Measurements from ENCODE around the gene BSG. TPM values are rescaled to one million over a fixed set of nuclear protein-coding genes. Genes with fewer than 3 reads are reported as not detected.

Gene BSG
- total and polyA plus RNA-seq, 9 of the 15 experiments (the other 6 are each of a cell fraction or from before 2014, with no cell fraction given) = 4.6 to 495 (median 187) TPM

- no peak for TF ChIP-seq ZNF830 (CRISPR knock-in tag; IDR thresholded peaks at IDR 0.05)
- no peak for TF ChIP-seq ZKSCAN1 (IDR thresholded peaks at IDR 0.05; ENCODE audit: low read depth, low read length)
- no peak for TF ChIP-seq PKNOX1 (IDR thresholded peaks at IDR 0.05)
- no peak for TF ChIP-seq ATF1 (CRISPR knock-in tag; IDR thresholded peaks at IDR 0.05)
- TF ChIP-seq ATF1 (tag; IDR thresholded peaks at IDR 0.05) = 0 out of 2 replicates have a peak, but pooled peaks have one; percentile 21
- 0 out of 2 replicates have a peak, but pooled peaks have one; percentile 39 for TF ChIP-seq POLR2G (IDR thresholded peaks at IDR 0.05; ENCODE audit: low read depth, low read length)
- TF ChIP-seq ZFP36 (IDR thresholded peaks at IDR 0.05; ENCODE audit: low read depth, low read length, partially characterized antibody) = no peak
- TF ChIP-seq TAF7 (tag; IDR thresholded peaks at IDR 0.05) = no peak
- no peak for TF ChIP-seq MEF2A (IDR thresholded peaks at IDR 0.05; ENCODE audit: control insufficient read depth, low read depth, low read length)
- no peak for TF ChIP-seq BRF2 (IDR thresholded peaks at IDR 0.05; ENCODE audit: borderline replicate concordance, insufficient read depth, insufficient read length)
- TF ChIP-seq XRCC3 (IDR thresholded peaks at IDR 0.05) = no peak
- no peak for TF ChIP-seq FOXA3 (CRISPR knock-in tag; conservative IDR thresholded peaks at IDR 0.05 in 1 of 2, IDR thresholded peaks at IDR 0.05 in 1 of 2)
- TF ChIP-seq IRF9 (tag; IDR thresholded peaks at IDR 0.05) = no peak
- TF ChIP-seq CXXC5 (CRISPR knock-in tag; IDR thresholded peaks at IDR 0.05) = no peak
- TF ChIP-seq TAF1 (IDR thresholded peaks at IDR 0.05; ENCODE audit: control insufficient read depth, extremely low read depth, insufficient read depth, low read length, severe bottlenecking) = no peak
- TF ChIP-seq GMEB1 (CRISPR knock-in tag; IDR thresholded peaks at IDR 0.05) = no peak
- TF ChIP-seq RBM22 (IDR thresholded peaks at IDR 0.05; ENCODE audit: low read depth, low read length, poor library complexity, severe bottlenecking) = no peak
- TF ChIP-seq CHD4 (IDR thresholded peaks at IDR 0.05; ENCODE audit: insufficient read depth, insufficient replicate concordance, low read depth, low read length, poor library complexity, severe bottlenecking) = peak; percentile 30
- TF ChIP-seq SMC3 (conservative IDR thresholded peaks at IDR 0.05; ENCODE audit: insufficient read depth, low read depth, low read length) = 0 out of 2 replicates have a peak, but pooled peaks have one; percentile 5
- no peak; the same call in 1 of the 2 replicates for TF ChIP-seq USF1 (CRISPR knock-in tag; IDR thresholded peaks at IDR 0.05)
- TF ChIP-seq JUND (IDR thresholded peaks at IDR 0.05; ENCODE audit: borderline replicate concordance, low read depth, low read length) = no peak
- no peak for TF ChIP-seq JUND (tag; IDR thresholded peaks at IDR 0.05; ENCODE audit: borderline replicate concordance, low read depth, low read length)
Measured at GRCh38 chr19:588093-588740, 15.8 kb downstream of the BSG start (continued).
